HG03135 (cell line): ENCODE data around the gene ESR1.
"Not testable (repeated sequence)": the region's sequence is repeated elsewhere in the genome, so short reads cannot be mapped to it uniquely, and the experiment has no call there.

ENCODE experiments used
- ATAC-seq: cut with Tn5 transposase; IDR thresholded peaks from one replicate; pipeline ENCODE4 v1.9.1; 2021; ENCODE audit warnings: mild to moderate bottlenecking, moderate library complexity; ENCODE audit not compliant: unreplicated experiment

Gene ESR1

DNA sequence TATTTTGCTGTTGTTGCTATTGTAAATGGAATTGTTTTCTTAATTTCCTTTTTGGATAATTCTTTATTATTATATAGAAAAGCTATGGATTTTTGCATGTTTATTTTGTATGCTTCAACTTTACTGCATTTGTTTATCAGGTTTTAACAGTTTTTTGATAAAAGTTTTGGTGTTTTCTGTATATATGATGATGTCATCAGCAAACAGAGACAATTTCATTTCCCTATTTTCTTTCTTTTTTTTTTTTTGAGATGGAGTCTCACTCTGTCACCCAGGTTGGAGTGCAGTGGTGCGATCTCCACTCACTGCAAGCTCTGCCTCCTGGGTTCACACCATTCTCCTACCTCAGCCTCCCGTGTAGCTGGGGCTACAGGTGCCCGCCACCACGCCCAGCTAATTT, 156.9 kb downstream of the ESR1 start:
- ATAC-seq, result not testable (repeated sequence)

GRCh38 chr6:151974061-151974617, 166.7 kb downstream of the ESR1 start:
- no peak for ATAC-seq

- ATAC-seq, result no peak
These were observed 168.3 kb downstream of the ESR1 start for GRCh38 chr6:151975795-151976194.

DNA sequence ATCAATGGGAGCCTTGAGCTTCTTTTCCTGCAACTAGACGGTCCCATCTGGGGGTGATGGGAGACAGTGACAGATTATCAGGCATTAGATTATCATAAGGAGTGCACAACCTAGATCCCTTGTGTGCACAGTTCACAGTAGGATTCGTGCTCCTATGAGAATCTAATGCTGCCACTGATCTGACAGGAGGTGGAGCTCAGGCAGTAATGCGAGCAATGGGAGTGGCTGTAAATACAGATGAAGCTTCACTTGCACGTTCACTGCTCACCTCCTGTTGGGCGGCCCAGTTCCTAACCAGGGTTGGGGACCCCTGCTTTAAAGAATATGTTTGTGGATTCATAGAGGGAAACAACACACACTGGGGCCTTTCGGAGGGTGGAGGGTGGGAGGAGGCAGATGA, 180.7 kb downstream of the ESR1 start:
- ATAC-seq, result not testable (repeated sequence)

DNA sequence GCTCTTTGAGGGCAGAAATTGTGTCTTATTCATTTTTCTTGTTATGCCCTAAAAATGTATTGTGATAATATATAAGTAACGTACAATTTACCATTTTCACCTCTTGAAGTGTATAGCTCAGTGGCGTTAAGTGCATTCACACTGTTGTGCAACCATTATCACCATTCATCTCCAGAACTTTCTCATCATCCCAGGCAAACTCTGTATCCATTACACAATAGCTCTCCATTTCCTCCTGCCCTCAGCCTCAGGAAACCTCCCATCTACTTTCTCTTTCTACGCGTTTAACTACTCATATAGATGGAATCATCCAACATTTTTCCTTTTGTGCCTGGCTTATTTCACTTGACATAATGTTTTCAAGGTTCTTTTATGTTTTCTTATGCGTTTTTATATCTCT, 184.6 kb downstream of the ESR1 start:
- ATAC-seq, result no peak

DNA sequence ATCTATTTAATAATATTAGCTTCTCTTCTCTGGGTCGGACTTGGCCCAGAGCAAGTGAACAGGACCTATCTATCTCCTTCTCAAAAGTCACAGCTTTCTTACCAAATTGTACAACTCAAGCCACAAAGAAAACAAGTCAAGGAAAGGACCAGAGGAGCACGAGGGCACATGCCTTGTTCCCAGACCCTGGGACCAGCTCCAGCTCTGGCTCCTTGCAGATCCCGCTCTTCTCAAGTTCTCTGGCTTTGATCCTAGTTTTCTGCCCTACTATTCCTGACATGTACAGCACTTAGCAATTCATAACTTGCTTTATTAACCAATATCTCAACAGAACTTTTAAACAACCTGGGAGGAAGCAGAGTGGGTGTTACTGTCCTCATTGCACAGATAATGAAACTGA, 185.9 kb downstream of the ESR1 start:
- no peak for ATAC-seq

DNA sequence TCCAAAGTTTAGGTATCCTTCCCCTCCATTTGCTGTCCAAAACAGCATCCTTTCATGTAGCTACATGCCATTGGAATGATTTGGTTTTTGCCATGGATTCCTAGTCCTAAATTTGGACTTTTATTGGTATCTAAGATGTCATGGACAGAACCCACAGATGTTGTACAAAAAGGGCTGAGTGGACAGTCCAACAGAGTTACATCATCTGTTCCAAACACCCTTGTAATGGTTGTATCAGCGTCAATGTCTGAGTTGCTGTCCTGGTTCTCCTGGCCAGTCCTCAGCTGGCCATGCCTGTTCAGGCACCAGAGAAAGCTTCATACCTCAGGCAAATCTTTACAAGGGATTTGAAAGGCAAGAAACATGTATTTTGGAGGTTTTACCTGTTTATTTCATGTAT, 191.3 kb downstream of the ESR1 start:
- no peak for ATAC-seq

DNA sequence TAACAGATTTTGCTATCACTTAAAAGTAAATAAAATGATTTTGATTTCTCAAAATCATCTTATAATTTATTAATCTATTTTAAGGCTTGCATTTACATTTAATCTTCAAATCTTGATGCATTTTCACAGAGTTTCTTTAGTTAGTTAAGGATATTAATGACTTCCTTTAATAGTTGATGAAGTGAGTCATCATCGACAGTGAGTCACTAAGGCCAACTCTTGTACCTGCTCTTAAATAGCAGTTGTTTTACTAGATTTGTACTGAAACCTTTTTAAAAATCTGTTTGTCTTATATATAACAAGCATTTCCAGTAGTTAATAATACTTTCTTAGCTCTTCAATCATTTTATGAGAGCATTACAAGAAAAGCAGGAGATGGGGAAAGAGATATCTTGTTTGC, 191.7 kb downstream of the ESR1 start:
- ATAC-seq, result no peak

DNA sequence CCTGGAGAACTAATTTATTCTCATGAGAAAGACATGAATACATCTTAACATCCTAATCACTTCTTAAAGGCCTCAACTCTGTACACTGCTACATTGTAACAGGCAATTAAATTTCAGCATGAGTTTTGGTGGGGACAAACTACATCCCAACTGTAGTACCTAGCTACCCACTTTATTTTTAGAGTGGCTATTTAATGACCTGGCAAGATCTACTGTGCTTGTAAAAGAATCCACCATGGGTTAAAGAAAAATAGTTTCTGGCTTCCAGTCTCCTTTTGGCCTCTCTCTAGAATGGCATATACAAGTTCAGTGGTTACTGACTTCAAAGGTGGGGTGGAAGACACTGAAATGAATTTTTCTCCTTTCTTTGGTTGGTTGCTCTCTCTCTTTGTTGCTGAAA, 193.9 kb downstream of the ESR1 start:
- ATAC-seq, result no peak

GRCh38 chr6:152002306-152002705, 194.8 kb downstream of the ESR1 start:
- ATAC-seq, result no peak

DNA sequence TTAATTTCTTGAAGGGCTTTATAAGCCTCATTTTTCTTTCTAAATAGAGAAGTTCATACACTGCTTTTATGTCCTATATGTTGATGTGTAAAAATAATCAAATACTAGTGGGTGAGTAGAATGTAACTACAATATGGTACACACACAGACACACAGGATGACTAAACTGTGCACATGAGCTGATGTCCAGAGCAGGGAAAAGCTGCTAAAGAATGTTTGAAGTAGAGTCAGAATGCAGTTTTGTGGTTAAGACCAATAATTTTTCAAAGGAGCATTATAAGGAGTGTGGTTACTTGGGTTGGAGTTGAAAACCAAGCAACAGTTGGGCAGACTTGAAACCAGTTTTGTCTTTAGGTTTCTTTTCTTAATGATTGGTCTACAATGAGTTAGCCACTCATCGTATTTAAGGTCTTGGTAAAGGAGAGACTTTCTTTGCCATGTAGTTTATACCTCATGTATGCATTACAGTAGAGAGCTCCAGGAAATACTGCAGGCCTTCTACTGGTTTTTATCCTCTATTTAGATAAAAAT, 196.6 kb downstream of the ESR1 start:
- ATAC-seq, result no peak

DNA sequence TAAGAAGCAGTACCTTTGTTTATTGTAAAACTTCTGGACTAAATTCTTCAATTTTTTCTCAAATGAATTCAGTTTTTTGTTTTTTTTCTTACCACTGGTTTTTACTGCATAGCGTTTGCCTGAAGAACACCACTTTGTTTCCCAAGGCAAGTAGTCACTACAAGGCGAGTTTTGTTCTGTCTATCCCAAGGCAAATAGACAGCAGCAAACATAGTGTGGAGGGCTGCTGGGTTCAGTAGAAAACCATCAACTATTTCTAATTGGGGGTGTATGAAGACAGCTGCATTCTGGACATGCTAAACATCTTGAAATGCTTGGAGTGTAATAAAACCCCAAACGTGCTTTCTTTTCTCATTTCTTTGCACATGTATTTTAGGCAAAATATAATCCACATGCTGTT, 197.4 kb downstream of the ESR1 start:
- ATAC-seq, result no peak

DNA sequence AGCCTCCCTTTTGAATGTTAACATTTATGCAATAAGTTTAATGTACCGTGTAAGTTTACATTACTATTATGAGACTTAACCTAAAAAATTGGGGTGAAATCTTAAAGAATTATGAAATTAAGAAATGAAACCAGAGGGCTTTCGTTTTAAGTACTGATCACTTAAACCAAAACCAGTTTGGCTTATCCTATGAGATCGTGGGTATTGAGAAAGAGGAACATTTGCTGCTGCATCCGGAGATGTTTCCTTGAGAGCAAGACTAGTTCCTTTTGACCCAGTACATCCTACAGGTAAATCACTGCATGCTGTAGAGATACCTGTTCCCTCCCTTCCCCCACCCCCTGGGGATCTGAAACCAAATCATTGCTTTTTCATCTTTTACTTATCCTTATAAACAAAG, 201.3 kb downstream of the ESR1 start:
- no peak for ATAC-seq

GRCh38 chr6:152012227-152012626, 204.7 kb downstream of the ESR1 start:
- ATAC-seq, result no peak

DNA sequence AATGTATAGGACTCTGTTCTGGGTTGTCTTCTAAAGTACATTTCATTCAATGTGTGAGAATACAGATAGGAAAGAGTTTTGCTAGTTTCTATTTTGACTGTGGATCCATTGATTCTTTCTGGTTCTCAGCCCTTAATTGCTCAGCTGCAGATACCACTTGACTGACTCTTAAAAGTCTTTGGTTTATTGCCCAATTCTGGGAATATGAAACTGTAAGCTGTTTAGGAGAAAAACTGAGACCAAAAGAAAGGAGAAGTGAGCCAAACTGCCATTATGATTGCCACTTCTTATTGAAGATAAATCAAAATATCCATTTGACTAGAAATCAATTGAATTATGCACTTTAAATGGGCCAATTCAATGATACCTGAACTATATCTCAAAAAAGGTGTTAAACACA, 211.4 kb downstream of the ESR1 start:
- ATAC-seq, result no peak

GRCh38 chr6:152022303-152022702, 214.8 kb downstream of the ESR1 start:
- no peak for ATAC-seq

DNA sequence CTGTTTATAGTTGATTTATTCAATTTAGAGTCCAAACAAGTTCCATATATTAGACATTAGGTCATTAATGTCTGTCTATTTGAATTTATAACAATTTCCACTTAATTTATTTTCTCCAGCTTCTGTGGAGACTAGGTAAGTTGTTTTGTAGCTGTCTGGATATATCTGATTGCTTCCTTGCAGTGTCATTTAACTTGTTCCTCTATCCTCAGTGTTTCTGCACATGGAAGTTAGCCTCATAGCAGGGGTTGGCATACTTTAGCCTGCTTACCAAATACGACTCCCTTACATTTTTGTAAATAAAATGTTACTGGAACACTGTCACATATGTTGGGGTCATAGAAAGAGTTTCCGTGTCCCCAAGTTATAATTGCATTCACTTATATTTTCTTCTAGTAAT, 216.1 kb downstream of the ESR1 start:
- no peak for ATAC-seq

DNA sequence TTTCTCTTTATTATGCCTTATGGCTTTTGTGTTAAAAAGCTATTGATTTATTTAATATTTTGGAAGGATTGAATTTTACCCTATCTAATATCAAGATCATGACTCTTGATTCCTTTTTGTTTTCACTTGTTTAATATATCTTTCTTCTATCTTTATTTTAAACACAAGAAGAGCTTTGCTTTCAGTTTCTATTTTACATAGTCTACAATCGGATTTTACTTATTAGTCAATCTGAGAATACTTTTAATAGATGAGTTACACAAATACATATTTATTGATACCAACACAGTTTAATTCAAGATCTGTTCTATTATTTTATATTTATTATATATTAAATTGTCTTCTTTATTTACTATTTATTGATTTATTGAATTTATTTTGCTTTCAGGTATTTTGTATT, 218.8 kb downstream of the ESR1 start:
- no peak for ATAC-seq

GRCh38 chr6:152026744-152027143, 219.3 kb downstream of the ESR1 start:
- not testable (repeated sequence) for ATAC-seq

- not testable (repeated sequence) for ATAC-seq
These were observed 226.3 kb downstream of the ESR1 start for GRCh38 chr6:152033765-152034164.

DNA sequence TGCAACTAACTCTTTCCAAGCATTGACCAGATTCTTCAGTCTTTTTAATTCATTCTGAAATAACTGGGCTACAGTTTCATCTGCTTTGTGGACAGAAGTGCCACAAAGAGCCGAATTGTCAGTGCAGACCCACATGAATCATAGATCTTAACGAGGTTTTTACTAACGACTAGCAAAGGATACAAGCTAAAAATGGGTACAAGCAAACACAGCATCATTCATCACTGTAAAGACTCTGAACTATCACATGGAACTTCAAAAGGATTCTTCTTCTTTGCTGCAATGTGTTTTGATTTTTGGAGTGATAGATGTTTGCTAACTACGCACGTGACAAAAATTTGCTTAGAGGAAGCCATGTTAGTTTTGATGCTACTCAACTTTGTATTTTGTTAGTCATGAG, 227.1 kb downstream of the ESR1 start:
- ATAC-seq, result no peak

DNA sequence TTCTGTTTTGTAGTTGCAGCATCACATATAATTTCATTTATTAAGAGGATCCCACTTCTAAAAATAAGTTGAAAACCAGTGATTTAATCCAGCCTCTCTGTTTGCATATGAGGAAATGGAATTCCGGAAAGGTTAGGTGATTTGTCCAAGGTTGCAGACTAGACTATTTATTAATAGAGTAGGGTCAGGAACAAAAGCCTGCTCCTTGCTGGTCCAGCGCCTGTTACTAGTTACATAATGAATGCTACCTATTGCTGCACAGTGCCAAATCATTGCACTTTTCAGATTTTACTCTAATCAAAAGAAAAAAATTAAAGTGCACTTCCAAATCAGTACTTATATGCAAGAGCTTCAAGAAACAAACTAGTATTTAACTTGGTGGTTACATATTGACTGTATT, 238.6 kb downstream of the ESR1 start:
- ATAC-seq, result no peak

DNA sequence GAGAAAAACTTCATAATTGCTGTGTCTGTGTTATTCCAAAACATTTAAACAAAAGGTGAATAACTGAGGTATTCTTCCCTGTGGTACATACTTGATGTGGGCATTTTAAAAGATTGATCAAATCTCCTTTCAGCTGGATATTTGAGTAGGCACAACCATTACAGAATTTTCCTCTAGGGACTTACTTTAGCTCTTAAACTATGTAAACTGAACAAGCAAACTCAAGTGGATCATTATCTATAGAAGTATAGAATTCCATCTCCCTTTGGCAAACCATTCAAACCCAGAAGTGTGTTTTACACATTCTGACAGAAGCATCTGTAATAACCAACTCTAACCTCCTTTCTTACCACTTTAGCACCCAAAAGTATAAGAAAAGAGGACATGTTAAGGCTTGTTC, 241.4 kb downstream of the ESR1 start:
- no peak for ATAC-seq
